ENCODE results near the gene ARHGAP15.

DNA sequence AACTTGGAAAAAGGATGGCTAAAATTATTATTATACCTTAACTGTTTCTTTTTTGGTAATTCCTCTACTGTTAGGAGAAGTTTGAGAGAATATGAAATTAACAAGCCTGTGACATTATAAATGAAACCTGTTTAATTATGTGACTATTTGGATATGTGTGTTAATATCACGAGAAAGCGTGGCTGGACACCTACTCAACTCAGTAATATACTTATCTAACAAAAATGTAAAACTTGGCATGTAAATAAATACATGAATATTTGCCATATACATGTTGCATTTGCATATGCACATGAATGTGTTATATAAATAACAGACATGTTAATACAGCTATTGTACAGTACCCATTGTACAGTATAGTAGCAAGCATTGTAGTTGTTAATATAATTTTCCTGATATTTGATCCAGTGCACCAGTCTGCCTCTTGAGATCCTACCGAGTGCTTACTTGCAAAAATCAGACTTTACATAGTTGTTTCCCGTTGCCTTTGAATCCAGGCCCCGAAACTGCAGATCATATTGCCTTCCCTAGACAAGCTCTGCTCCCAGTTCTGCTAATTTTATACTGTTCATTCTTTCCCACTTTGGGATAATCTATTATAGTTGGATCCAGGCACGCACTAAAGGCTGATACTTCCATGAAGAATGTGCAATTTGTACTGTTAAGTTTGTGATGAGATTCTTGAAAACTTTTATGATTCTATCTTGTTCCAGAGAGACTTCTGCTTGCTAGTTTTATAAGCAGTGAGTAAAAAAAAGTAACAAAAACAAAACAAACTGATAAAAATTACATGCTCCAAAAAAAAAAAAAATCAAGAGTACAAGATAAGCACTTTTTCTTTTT lies 395.6 kb downstream of the ARHGAP15 start:
- TF ChIP-seq, protein P1, sequence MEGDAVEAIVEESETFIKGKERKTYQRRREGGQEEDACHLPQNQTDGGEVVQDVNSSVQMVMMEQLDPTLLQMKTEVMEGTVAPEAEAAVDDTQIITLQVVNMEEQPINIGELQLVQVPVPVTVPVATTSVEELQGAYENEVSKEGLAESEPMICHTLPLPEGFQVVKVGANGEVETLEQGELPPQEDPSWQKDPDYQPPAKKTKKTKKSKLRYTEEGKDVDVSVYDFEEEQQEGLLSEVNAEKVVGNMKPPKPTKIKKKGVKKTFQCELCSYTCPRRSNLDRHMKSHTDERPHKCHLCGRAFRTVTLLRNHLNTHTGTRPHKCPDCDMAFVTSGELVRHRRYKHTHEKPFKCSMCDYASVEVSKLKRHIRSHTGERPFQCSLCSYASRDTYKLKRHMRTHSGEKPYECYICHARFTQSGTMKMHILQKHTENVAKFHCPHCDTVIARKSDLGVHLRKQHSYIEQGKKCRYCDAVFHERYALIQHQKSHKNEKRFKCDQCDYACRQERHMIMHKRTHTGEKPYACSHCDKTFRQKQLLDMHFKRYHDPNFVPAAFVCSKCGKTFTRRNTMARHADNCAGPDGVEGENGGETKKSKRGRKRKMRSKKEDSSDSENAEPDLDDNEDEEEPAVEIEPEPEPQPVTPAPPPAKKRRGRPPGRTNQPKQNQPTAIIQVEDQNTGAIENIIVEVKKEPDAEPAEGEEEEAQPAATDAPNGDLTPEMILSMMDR (IDR thresholded peaks at IDR 0.05): no peak
- TF ChIP-seq POLR2AphosphoS5 (IDR thresholded peaks at IDR 0.05; ENCODE audit: insufficient read depth in 1 of 2, low read depth in 1 of 2) (peak in 1 of 2 donors; percentile 5), POLR2A (IDR thresholded peaks at IDR 0.05) (no peak)

Data from vagina (tissue), 2 donors.